Raji (cell line): ENCODE measurements around the gene MACO1.

Source experiments
- POLR2A ChIP-seq: IDR thresholded peaks from 2 replicates; pipeline ENCODE4 v1.6.1; 2011; ENCODE audit warnings: low read depth, low read length, control low read depth; ENCODE audit not compliant: insufficient read depth

Gene MACO1

DNA sequence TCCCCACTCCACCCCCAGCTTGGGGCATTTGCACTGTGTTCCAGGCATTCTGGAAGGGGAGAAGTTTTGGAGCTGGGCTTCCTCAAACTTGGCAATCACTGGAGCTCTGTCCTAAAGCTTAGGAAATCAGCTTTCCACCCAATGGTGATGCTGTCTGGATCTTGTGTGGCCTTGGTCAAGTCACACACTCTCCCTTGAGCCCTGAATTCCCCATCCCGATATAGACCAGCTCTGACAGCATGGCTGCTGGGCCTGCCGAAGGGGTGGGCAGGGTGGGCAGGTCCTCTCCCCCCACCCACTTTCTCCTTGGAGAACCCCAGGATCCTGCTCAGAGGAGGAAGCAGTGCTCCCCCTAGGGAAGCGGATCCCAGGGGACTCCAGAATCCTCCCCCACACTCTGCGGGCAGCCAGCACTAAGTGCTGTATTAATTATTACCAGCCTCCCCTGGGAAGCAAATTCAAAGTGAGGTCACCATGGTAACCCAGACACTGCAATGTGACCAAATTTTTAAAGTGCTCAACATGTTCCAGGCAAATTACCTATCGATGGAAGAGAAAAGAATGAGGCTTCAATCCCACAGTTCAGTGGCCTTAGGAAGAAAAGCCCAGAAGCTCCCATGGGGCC lies 91.4 kb downstream of the MACO1 start:
- no peak for TF ChIP-seq POLR2A

DNA sequence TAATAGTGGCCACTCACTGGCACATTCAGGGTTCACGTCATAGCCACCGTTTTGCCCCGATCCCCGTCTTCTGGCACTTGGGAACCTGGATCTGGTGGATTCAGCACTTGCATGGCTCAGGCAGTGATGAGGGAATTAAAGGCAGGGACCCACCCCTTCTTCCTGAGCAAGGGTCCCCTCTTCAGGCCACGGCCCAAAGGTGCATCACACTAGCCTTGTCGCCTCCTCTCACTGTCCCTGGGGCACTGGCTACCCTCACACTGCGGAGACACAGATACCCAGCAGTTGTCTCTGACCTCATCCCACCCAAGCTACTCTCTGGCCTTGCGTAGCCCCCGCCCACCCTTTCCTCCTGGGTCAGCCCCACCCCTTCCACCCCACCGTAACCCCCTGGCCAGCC lies 92.8 kb downstream of the MACO1 start:
- no peak for TF ChIP-seq POLR2A

DNA sequence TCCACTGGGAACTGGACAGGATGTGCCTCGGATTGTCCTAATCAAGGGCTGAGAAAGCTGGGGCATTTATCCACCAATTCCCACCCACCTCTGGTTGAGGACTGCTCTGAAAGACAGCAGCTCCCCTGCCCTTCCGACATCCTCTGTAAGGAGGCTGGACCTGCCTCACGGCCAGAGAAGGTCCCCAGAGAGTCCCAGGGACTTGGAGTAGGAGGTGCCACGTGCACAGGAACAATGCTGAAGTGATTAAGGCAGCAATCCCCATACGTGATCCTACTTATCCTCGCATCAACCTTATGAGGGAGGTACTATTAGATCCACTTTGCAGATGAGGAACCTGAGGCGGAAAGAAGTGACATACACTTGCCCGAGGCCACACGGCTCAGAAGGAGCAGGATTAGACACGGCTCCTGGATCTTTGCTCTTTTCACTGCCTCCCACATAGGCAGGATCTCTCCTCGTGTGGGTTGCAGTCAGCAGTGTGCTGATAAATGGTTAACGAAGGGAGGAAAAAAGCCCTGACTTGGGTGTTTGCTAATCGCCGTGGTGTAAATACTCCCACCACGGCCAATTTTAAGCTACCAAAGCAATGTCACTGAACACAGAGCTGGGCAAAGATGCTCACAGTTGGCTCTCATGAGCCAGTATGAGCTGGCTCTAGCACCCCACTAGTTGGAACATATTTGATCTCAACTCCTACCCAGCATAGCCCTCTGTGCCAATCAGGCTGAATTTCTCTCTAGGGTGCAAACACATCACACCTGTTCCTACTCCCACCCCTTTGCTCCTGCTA lies 94.1 kb downstream of the MACO1 start:
- TF ChIP-seq POLR2A, result no peak

DNA sequence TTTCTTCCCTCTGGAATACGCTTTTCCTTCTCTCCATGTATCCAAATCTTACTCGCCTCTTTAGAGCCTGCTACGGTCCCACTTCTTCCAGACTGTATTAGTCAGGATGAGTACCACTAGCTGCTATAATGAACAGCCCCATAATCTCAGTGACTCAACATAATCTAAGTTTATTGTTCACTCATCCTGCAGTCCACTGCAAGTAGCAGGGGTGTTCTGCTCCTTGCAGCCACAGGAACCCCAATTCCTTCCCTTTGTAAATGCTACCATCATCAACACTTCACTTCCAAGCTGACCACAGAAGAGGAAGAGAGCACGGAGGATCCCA lies 94.6 kb downstream of the MACO1 start:
- TF ChIP-seq POLR2A, result no peak

DNA sequence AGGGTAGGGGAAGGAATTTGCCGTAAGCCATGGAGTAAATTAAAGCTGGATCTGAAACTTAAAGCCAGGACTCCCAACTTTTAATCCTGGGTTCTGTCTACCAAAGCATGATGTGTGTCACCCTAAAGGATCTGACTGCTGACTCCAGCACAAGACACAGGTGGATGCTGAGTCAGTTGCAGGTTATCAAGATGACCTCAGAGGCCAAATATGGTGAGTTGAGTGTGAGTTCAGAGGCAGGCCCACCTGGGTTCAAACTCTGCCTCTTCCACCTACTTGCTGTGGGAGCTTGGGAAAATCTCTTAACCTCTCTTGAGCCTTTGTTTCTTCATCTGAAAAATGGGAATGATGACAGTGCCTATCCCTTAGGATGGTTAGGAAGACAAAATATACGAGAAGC lies 96.1 kb downstream of the MACO1 start:
- no peak for TF ChIP-seq POLR2A

DNA sequence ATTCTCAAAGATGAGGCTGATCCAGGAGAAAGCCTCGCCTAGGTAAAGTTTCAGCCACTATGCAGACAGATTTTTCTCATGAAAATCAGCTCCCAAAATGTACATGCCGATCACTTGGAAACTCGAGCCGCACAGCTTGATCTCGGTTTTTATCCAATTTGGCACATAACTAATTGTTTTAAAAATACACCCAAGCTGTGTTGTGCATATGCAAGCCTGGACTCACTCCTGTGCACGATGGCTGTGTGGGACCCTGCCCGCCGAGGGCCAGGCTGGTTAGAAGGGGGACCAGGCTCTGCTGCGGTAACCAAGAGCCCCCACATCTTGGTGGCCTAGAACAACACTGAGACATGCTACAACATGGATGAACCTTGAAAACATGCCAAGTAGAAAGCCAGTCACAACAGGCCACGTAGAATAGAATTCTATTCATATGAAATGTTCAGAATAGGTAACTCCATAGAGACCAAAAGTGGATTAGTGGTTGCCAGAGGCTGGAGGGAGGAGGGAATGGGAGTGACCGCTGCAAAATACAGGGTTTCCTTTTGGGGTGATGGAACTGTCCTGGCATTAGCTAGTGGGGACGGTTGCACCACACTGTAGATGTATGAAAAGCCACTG lies 96.6 kb downstream of the MACO1 start:
- TF ChIP-seq POLR2A, result no peak

DNA sequence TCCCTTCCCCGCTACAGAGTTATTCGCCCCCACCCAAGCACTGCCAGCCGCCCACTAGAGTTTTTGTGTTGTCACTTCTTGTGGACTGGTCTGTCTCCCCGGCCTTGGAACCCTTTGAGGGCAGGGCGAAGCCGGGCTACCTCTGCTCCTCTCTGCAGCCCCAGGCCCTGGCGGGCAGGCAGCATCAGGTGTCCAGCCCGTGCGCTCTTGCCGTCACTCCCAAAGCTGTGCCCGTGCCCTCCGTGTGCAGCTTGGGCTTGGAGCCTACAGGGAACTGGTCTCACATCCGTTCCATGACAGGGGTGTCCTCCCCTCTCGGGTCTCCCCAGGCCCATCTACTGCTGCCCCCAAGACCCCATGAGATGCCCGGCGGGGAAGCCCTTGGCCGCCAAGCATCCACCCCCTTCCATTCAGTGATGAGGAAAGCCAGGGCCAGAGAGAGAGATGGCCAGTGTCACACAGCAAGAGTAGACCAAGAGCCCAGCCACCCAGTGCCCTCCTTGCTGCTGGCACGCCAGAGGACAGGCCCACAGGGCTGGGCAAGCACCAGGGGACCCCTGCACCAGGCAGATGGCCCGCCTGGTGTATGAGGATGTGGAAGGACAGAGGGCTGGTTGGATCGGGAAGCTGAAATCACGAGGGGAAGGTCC lies 97.4 kb downstream of the MACO1 start:
- TF ChIP-seq POLR2A, result no peak

DNA sequence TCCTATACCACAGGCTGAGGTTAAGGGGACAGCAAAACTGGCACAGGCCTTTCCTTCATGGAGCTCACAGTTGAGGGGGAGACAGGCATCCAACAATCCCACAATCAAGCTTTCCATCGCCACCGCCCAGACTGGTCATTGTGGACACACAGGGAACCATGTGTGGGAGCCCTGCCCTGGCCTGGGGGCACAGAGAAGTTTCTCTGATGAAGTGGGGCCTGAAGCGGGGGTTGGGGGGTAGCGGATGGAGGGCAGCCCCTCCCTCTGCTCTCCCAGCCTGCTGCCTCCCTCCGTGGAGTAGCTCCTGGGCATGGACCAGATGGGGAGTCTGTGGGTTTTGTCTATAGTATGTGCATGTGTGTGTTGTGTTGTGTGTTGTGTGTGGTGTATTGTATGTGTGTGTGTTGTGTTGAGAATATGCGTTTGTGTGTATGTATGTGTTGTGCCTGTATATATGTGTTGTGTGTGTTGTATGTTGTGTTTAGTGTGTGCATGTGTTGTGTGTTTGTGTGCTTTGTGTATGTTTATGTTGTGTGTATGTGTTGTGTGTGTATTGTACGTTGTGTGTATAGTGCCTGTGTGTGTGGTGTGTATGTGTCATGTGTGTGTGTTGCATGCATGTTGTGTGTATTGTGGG lies 98.3 kb downstream of the MACO1 start:
- no peak for TF ChIP-seq POLR2A

DNA sequence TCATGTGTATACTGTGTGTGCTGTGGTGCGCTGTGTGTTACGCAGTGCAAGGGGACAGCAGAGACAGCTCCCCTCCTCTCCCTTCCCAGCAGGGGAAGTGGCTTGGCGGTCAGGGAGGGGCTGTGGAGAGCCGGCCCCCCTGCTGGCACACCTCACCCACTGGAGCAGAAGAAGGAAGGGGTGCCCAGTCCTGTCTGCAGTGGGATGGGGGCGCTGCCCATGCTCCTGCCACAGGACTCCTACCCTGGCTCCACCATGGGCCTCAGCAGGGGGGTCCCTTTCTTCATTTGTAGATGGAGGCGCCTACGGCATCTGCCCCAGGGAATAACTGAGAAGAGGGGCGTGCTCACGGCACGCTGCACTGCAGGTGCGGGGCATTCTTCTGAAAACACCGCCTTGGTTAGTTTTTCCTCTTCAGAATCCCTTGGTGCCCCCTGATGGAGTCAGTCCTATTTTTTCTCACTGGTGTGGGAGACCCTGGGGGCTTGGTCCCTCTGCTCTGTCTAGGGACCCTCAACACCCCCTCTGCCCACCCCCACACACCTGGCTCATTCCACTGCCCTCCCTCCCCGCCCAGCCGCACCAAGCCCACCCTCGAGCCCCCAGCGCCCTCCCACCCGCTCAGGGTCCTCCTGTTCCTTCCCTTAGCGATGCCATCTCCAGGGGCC lies 99.0 kb downstream of the MACO1 start:
- no peak for TF ChIP-seq POLR2A

DNA sequence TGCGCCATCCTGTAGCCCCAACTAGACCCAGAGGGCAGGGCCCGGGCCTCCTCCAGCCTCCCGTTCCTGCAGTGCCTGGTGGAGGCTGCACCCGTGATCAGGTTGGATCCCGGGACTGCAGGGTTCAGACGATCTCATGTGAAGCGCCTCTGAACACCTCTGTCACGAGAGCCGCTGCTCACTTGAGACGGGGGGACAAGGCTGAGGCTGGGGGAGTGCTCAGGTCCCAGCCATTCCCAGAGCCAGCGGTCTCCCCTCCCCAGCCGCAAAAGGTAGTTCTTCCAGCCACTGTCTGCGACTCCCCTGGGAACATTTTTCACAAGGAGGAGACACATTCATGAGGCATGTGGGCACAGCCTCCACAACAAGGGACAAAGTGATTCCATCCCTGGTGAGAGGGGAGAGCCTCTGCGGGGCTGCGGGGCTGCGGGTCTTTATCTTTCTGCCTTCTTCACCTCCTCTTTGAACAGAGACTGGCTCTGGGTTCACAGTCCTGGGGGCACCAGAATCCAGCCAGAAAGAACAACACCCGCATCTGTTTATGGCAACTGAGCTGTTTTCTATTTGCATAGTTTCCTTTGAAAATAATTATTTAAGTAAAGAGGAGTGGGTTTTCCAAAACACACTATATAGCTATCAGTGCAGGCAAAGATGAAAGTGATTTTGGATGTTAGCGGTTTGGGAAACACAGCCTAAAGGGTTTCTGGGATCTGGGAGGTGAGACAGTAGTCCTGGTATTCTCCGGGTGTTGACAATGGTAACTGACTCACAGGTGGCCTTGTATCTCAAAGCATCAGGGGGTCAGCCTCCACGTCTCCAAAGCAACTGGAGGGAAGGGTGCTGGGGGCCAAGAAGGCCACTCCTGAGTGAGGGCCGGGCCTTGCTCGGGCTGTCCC lies 99.7 kb downstream of the MACO1 start:
- TF ChIP-seq POLR2A, result no peak

DNA sequence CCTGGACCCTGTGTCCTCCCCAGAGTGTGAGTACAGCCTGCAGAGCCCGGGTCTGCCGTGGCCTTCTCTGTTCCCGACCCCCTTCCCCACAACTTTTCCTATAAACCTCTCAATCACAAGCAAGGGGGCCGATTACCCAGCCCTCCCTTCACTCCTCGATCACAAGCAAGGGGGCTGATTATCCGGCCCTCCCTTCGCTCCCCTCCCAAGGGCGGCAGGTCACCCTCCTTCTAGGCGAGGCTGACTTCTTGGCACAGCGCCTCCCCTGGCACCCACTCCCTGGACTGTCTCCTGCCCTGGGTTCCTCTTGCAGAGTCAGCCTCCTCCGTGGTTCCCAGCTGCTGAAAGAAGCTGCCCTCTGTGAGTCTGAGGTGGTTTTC lies 100.4 kb downstream of the MACO1 start:
- no peak for TF ChIP-seq POLR2A

DNA sequence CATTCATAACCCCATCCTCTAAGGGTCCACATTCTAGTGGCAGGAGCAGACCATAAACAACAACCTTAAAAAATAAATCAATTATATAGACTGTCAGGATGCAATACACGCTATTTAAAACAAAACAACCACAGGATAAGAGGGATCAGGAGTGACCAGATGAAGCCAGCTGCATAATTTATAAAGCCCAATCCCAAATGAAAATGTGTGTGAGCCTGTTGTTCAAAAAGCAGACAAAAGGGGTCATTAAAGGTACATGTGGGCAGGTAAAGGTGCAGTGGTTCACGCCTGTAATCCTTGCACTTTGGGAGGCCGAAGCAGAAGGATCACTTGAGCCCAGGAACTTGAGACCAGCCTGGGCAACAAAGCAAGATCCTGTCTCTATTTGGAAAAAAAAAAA lies 102.3 kb downstream of the MACO1 start:
- no peak for TF ChIP-seq POLR2A

DNA sequence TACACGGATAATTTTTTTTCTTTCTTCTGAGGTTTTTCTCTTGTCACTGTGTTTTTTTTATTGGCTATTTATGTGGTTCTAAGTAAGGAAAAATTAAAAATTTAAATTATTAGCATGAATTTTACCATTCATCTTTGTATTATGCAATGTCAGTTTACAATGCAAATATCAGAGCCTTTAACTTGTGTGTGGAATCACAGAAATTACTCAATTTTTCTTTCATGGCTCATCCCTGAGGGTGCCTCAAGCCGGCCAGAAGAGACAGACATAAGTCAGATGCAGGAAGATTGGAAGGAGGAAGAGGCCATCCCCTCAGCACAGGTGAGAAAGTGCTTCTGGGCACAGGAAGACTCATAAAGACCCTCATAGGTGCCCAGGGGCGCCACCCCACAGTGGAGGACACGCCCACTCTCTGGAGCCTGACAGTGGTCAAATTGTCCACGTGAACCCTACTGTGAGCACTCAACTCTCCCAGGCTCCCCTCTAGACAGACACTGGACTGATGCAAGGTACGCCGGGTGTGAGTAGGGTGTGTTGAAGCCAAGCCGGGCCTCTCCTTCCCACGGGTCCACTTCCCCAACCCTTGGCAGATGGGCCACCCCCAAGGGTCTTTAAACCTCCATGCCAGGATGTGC lies 103.2 kb downstream of the MACO1 start:
- TF ChIP-seq POLR2A, result no peak

DNA sequence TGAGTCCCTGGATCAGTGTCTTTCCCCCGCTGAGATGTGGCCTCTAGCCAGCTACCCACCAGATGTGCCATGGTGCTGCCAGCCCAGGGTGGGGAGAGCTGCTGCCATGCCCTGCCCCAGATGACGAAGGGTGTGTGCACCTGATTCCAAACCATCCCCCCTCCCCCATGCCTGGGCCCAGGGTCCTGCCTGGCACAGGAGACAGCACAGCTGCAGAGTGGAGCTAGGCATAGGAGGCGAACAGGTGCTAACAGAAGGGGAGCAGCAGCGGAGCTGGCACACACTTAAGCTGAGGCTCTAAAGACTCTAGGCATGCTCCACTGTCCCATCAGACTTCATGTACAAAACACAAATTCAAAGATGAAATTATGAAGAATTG lies 103.7 kb downstream of the MACO1 start:
- TF ChIP-seq POLR2A, result no peak

DNA sequence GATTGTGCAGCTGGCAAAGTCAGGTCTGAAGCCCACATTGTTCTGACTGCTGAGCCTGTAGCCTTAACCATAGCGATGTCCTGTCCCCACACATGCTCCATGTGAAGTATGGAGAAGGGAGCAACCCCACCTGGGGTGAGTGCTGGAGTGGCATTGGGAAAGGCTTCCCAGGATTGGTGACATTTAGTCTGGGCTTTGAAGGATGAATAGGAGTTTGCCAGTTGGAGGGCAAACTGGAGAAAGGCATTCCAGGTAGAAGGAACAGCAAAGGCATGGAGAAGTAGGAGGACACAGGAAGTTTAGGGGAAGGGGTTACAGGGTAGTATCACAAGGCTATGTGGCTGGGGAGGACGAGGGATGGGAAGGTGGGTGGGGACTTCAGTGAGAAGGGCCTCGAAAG lies 105.4 kb downstream of the MACO1 start:
- no peak for TF ChIP-seq POLR2A
